Activated naive CD4-positive, alpha-beta T cell treated with anti-CD3 and anti-CD28 coated beads, Interleukin-2, amount 50 U/mL, for 72 hours (primary cell): ENCODE measurements around the gene GRHL1. TPM values are rescaled to one million over a fixed set of nuclear protein-coding genes. Genes with fewer than 3 reads are reported as not detected.
A peak's percentile ranks its signal among the peaks of the same experiment; 100 is the strongest.
"Not testable (repeated sequence)": the region's sequence is repeated elsewhere in the genome, so short reads cannot be mapped to it uniquely, and the experiment has no call there.

ENCODE experiments used
- ATAC-seq, 2 donors: fragments of 150-1000 bp; cut with Tn5 transposase; 2 replicates each; pipeline ENCODE4 v1.10.0; 2021; ENCODE audit warnings: mild to moderate bottlenecking in 2 of 2, moderate library complexity in 2 of 2
- DNase-seq, 2 donors: peaks; one replicate each; pipeline ENCODE4 v3.0.0; 2021 to 2022; ENCODE audit warnings: low spot score in 2 of 2
- H3K27ac Mint-ChIP-seq, 2 donors: one replicate each; pipeline ENCODE4 v1.8.0; 2022; ENCODE audit warnings: mild to moderate bottlenecking in 2 of 2, mixed read lengths in 2 of 2
- H3K36me3 Mint-ChIP-seq, 2 donors: one replicate each; pipeline ENCODE4 v1.8.0; 2022; ENCODE audit warnings: mixed read lengths in 2 of 2
- H3K9me3 Mint-ChIP-seq, 2 donors: one replicate each; pipeline ENCODE4 v1.8.0; 2022; ENCODE audit warnings: mixed read lengths in 2 of 2
- total RNA-seq, 2 donors: library from RNA; stranded (reverse); gene quantifications; one replicate each; pipeline ENCODE4 v1.2.3, GENCODE V29; 2022

The GRHL1 gene
- total RNA-seq, 2 donors from 2014 or later, result 0.59 to 0.88 TPM

DNA sequence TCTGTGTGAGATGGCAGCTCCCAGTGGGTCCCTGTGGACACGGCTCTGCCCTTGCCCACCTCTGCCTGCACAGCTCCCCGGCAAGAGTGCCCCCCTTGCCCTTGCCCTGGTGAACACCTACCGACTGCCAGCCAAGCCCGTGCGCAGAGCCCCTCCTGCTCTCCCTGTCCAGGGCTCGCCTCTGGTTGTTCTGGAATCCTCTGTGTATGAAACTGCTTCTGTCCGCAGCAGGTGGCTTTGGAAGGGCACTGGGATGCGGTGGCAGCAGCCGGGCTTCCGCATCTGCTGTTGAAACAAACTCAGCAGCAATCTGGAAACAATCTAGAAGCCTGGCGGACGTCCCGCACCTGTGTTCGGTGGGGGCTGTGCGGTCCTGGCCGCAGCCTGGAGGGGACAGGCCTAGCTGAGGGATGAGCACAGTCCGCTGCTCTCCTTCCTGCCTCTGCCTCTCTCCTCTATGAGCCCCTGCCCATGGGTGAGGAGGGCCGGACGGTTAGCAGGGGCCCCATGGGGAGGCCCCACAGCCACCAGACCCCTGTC is 57.8 kb downstream of the GRHL1 start:
- Mint-ChIP-seq H3K27ac (no peak overlapping the region), H3K36me3 (no peaks in the 10 kb centered on the region), H3K9me3 (no peaks in the 10 kb centered on the region)
- ATAC-seq (no peak), DNase-seq (no peak)

DNA sequence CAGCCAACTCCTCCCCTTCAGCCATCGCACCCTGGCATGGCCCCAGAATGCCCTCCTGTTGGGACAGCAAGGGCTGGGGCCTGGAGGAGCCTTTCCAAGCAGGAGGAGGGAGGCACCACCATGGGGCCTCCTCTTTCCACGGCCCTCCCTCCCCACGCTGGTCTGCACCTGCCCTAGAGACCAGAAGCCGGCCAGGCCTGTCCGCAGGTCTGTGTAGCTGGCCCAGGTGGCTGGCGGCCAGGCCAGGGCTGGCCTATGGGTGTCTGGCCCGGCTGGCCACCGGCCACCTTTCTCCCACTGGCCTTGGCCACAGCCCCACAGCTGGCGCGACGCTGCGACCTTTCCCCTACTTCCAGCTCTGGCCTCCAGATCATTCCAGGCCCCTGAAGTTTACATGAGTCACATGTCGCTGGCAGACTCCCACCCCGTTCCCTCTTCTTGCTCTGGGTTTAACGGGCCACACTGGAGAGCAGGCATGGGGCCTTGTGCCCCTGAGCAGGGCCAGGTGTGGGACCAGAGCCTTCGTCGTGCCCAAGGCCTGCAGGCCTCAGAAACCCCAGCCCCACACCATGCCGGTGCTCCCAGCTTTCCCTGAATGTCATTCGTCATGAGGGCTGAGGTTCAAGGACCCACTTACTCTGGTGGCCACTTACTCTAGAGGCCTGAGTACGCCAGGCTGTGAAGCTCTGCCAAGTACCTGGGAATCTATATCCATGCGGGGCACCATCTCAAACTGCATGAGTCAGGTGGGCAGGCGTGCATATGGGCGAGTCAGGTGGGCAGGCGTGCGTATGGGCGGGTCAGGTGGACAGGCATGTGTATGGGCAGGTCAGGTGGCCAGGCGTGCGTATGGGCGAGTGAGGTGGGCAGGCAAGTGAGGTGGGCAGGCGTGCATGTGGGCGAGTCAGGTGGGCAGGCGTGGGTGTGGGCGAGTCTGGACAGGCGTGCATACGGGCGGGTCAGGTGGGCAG is 58.6 kb downstream of the GRHL1 start:
- DNase-seq (no peak), ATAC-seq (no peak)
- no peak overlapping the region for H3K27ac Mint-ChIP-seq
- no peaks in the 10 kb centered on the region for H3K36me3 Mint-ChIP-seq
- H3K9me3 Mint-ChIP-seq, result no peaks in the 10 kb centered on the region

DNA sequence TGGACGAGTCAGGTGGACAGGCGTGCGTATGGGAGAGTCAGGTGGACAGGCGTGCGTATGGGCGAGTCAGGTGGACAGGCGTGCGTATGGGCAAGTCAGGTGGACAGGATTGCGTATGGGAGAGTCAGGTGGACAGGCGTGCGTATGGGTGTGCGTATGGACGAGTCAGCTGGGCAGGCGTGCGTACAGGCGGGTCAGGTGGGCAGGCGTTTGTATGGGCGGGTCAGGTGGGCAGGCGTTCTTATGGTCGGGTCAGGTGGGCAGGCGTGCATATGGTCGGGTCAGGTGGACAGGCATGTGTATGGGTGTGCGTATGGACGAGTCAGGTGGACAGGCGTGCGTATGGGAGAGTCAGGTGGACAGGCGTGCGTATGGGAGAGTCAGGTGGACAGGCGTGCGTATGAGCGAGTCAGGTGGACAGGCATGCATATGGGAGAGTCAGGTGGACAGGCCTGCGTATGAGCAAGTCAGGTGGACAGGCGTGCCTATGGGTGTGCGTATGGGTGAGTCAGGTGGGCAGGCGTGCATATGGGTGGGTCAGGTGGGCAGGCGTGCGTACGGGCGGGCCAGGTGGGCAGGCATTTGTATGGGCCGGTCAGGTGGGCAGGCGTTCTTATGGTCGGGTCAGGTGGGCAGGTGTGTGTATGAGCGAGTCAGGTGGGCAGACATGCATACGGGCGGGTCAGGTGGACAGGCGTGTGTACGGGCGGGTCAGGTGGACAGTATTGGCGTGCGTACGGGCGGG is 59.5 kb downstream of the GRHL1 start:
- not testable (repeated sequence) for H3K9me3 Mint-ChIP-seq, H3K27ac Mint-ChIP-seq, H3K36me3 Mint-ChIP-seq, DNase-seq, ATAC-seq

DNA sequence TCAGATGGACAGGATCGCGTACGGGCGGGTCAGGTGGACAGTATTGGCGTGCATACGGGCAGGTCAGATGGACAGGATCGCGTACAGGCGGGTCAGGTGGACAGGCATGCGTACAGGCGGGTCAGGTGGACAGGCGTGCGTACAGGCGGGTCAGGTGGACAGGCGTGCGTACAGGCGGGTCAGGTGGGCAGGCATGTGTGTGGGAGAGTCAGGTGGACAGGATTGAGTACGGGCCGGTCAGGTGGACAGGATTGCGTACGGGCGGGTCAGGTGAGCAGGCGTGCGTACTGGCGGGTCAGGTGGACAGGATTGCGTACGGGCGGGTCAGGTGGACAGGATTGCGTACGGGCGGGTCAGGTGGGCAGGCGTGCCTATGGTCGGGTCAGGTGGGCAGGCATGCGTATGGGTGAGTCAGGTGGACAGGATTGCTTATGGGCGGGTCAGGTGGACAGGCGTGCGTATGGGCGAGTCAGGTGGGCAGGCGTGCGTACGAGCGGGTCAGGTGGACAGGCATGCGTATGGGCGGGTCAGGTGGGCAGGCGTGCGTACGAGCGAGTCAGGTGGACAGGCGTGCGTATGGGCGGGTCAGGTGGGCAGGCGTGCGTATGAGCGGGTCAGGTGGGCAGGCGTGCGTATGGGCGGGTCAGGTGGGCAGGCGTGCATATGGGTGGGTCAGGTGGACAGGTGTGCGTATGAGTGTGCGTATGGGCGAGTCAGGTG is 60.3 kb downstream of the GRHL1 start:
- DNase-seq, H3K36me3 Mint-ChIP-seq, H3K9me3 Mint-ChIP-seq, H3K27ac Mint-ChIP-seq, ATAC-seq: not testable (repeated sequence)

DNA sequence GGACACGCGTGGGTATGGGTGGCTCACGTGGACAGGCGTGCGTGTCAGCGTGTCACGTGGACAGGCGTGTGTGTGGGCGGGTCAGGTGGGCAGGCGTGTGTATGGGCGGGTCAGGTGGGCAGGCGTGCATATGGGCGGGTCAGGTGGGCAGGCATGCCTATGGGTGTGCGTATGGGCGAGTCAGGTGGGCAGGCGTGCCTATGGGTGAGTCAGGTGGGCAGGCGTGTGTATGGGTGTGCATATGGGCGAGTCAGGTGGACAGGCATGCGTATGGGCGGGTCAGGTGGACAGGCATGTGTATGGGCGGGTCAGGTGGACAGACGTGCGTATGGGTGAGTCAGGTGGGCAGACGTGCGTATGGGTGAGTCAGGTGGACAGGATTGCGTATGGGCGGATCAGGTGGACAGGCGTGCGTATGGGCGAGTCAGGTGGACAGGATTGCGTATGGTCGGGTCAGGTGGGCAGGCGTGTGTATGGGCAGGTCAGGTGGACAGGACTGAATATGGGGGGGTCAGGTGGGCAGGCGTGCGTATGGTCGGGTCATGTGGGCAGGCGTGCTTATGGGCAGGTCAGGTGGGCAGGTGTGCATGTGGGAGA is 61.0 kb downstream of the GRHL1 start:
- not testable (repeated sequence) for ATAC-seq, H3K36me3 Mint-ChIP-seq, H3K9me3 Mint-ChIP-seq, DNase-seq, H3K27ac Mint-ChIP-seq

DNA sequence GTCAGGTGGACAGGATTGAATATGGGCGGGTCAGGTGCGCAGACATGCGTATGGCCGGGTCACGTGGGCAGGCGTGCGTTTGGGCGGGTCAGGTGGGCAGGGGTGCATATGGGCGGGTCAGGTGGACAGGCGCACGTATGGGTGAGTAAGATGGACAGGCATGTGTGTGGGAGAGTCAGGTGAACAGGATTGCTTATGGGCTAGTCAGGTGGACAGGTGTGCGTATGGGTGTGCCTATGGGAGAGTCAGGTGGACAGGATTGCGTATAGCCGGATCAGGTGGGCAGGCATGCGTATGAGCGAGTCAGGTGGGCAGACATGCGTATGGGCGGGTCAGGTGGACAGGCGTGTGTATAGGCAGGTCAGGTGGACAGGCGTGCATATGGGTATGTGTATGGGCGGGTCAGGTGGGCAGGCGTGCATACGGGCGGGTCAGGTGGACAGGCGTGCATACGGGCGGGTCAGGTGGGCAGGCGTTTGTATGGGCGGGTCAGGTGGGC is 61.5 kb downstream of the GRHL1 start:
- H3K9me3 Mint-ChIP-seq, result no peaks in the 10 kb centered on the region
- ATAC-seq, result peak in 1 of 2 donors; percentile 20
- H3K36me3 Mint-ChIP-seq, result no peaks in the 10 kb centered on the region
- no peak overlapping the region for H3K27ac Mint-ChIP-seq
- no peak for DNase-seq

DNA sequence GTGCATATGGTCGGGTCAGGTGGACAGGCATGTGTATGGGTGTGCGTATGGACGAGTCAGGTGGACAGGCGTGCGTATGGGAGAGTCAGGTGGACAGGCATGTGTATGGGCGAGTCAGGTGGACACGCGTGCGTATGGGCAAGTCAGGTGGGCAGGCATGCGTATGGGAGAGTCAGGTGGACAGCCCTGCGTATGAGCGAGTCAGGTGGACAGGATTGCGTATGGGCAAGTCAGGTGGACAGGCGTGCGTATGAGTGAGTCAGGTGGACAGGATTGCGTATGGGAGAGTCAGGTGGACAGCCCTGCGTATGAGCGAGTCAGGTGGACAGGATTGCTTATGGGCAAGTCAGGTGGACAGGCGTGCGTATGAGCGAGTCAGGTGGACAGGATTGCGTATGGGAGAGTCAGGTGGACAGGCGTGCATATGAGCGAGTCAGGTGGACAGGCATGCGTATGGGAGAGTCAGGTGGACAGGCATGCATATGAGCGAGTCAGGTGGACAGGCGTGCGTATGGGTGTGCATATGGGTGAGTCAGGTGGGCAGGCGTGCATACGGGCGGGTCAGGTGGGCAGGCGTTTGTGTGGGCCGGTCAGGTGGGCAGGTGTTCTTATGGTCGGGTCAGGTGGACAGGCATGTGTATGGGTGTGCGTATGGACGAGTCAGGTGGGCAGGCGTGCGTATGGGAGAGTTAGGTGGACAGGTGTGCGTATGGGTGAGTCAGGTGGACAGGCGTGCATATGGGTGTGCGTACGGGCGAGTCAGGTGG is 62.3 kb downstream of the GRHL1 start:
- H3K9me3 Mint-ChIP-seq, ATAC-seq: not testable (repeated sequence)

DNA sequence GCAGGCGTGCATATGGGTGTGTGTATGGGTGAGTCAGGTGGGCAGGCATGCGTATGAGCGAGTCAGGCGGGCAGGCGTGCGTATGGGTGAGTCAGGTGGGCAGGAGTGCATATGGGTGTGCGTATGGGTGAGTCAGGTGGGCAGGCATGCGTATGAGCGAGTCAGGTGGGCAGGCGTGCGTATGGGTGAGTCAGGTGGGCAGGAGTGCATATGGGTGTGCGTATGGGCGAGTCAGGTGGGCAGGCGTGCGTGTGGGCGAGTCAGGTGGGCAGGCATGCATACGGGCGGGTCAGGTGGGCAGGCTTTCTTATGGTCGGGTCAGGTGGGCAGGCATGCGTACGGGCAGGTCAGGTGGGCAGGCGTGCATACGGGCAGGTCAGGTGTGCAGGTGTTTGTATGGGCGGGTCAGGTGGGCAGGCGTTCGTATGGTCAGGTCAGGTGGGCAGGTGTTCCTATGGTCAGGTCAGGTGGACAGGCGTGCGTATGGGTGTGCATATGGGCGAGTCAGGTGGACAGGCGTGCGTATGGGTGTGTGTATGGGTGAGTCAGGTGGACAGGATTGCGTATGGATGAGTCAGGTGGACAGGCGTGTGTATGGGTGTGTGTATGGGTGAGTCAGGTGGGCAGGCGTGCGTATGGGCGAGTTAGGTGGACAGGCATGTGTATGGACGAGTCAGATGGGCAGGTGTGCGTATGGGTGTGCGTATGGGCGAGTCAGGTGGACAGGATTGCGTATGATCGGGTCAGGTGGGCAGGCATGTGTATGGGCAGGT is 63.1 kb downstream of the GRHL1 start:
- ATAC-seq (no peak), DNase-seq (no peak)
- Mint-ChIP-seq H3K36me3 (no peaks in the 10 kb centered on the region), H3K27ac (no peak overlapping the region), H3K9me3 (no peaks in the 10 kb centered on the region)

More for the DNA sequence above, 62.3 kb downstream of the GRHL1 start:
- not testable (repeated sequence) for H3K27ac Mint-ChIP-seq, H3K36me3 Mint-ChIP-seq, DNase-seq

DNA sequence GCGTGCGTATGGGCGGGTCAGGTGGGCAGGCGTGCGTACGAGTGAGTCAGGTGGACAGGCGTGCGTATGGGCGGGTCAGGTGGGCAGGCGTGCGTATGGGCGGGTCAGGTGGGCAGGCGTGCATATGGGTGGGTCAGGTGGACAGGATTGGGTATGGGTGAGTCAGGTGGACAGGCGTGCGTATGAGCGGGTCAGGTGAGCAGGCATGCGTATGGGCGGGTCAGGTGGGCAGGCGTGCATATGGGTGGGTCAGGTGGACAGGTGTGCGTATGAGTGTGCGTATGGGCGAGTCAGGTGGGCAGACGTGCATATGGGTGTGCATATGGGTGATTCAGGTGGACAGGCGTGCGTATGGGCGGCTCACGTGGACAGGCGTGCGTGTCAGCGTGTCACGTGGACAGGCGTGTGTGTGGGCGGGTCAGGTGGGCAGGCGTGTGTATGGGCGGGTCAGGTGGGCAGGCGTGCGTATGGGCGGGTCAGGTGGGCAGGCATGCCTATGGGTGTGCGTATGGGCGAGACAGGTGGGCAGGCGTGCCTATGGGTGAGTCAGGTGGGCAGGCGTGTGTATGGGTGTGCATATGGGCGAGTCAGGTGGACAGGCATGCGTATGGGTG is 64.0 kb downstream of the GRHL1 start:
- H3K27ac Mint-ChIP-seq, H3K36me3 Mint-ChIP-seq, H3K9me3 Mint-ChIP-seq, ATAC-seq, DNase-seq: not testable (repeated sequence)

DNA sequence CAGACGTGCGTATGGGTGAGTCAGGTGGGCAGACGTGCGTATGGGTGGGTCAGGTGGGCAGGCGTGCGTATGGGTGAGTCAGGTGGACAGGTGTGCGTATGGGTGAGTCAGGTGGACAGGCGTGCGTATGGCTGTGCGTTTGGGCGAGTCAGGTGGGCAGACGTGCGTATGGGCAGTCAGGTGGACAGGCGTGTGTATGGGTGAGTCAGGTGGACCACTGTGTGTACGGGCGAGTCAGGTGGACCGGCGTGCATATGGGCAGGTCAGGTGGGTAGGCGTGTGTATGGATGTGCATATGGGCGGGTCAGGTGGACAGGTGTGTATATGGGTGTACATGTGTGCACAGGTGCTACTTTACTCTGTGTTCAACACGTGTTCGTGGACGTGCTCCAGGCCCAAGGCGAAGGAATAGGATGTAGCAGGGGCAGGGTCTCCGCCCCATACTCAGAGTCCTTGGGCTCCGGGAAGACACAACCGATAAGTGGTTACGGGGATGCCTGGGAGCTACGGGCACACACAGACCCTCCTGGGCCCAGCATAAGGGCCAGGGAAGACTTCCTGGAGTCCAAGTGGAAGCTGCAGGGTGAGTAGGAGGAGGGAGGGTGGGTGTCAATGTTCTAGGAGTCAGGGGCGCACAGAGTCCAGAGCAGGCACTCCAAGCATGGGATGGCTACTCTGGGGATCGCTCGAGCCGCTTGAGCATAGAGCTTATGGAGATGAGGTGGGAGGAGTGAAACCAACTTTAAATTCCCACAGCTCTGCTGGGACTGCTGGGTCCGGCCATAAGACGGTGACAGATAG is 64.7 kb downstream of the GRHL1 start:
- ATAC-seq (peak in 1 of 2 donors; percentile 22), DNase-seq (no peak)
- no peaks in the 10 kb centered on the region for H3K9me3 Mint-ChIP-seq
- no peaks in the 10 kb centered on the region for H3K36me3 Mint-ChIP-seq
- H3K27ac Mint-ChIP-seq, result no peak overlapping the region

DNA sequence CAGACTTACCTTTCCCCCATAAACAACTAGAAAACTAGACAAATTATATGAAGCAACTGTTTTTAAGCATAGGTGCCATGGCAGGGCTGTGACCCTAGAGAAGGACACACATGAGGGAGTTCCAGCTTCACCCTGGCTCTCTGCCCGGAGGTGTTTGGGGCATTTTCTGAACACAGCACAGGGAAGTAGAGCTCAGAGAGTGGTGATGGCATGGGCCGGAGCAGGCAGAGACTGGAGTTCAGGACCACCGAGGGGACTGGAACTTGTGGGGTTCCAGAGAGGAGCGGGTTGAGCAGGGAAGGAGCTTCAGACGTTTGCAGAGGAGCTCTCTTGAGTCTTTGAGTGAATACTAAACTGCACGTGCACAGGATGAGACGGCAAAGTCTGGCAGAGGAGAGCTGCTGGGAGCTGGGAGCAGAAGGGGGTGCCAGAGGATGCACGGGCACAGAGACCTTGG is 65.3 kb downstream of the GRHL1 start:
- no peaks in the 10 kb centered on the region for H3K9me3 Mint-ChIP-seq
- ATAC-seq, result no peak

DNA sequence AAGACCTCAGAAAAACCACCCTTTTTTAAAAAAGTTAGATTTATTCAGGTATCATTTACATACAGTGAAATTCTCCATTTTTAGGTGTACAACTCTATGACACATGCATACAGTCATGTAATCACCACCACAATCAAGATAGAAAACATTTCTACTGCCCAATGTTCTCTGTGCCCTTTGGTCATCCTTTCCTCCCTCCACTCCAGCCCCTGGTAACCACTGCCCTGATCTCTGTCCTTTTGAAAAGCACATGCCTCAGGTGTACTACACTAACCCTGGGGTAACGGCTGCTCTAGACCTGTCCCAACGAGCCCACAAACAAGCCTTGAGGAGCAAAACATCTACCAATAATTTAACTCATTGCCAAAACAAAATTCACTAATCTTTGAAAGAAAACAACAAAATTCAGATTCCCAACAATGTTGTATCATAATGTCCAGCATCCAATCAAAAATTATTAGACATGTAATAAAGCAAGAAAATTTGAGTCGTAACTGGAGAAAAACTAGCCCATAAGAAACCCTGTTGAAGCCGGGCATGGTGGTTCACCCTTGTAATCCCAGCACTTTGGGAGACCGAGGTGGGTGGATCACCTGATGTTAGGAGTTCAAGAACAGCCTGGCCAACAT is 65.9 kb downstream of the GRHL1 start:
- H3K9me3 Mint-ChIP-seq, result no peaks in the 10 kb centered on the region
- no peak for DNase-seq
- no peak overlapping the region for H3K27ac Mint-ChIP-seq
- H3K36me3 Mint-ChIP-seq, result no peaks in the 10 kb centered on the region
- no peak for ATAC-seq

More for the DNA sequence above, 65.3 kb downstream of the GRHL1 start:
- Mint-ChIP-seq H3K36me3 (no peaks in the 10 kb centered on the region), H3K27ac (no peak overlapping the region)
- no peak for DNase-seq

DNA sequence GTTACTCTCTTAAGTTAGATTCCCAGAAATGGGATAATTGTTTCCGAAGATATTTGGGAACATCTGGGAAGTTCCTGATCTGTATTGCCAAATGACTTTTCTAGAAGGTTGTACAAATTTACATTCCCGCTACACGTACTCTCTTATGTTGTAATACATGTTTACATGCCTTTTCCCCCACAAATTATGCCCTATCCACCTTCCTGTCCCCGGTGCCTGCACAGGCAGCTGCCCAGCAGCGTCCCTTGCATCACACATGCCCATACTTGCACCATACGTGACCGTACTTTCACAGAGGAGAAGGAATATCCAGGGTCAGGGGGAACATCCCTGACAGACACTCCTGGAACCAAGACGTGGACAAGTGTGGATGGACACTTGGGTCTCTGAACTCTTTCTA is 67.7 kb downstream of the GRHL1 start:
- Mint-ChIP-seq H3K9me3 (no peaks in the 10 kb centered on the region), H3K27ac (no peak overlapping the region), H3K36me3 (no peaks in the 10 kb centered on the region)
- ATAC-seq (no peak), DNase-seq (no peak)
